H1 (cell line): ENCODE results near the gene ADA. TPM values are rescaled to one million over a fixed set of nuclear protein-coding genes. Genes with fewer than 3 reads are reported as not detected.

Experiments
- CTCF ChIA-PET: fragments of 300-600 bp; sonication (Branson Sonifier 250); formaldehyde crosslinking; loops from one replicate; lab custom pipeline; 2021; ENCODE audit not compliant: partially characterized antibody; lab: Charles Lee
- POLR2A ChIA-PET: fragments of 300-600 bp; sonication (Branson Sonifier 250); formaldehyde crosslinking; loops from one replicate; lab custom pipeline; 2021; ENCODE audit warnings: inconsistent platforms; ENCODE audit not compliant: partially characterized antibody; lab: Charles Lee
- DNase-seq, 2 experiments: peaks; one replicate each; pipeline versions ENCODE4 v3.0.0 to v3.0.0-alpha.2; 2010 to 2022; ENCODE audit warnings: low spot score in 2 of 2, low read depth in 1 of 2, mixed read lengths in 1 of 2
- FAIRE-seq: peaks from 2 replicates; lab custom pipeline; 2011; peaks lifted over from hg19 to GRCh38; lab: Jason Lieb, UNC
- H2AFZ ChIP-seq: 2 replicates; pipeline ENCODE4 v1.8.1; 2012; ENCODE audit warnings: low read length, inconsistent platforms
- H2AK5ac ChIP-seq: 2 replicates; pipeline ENCODE4 v1.6.1; 2013; ENCODE audit warnings: low read depth, low read length
- H2BK120ac ChIP-seq: replicated peaks from 2 replicates; pipeline ENCODE3; 2013; ENCODE audit warnings: low read depth, low read length, inconsistent platforms
- H2BK12ac ChIP-seq: 2 replicates; pipeline ENCODE4 v1.6.1; 2013; ENCODE audit warnings: low read depth, low read length
- H2BK15ac ChIP-seq: 2 replicates; pipeline ENCODE4 v1.6.1; 2013; ENCODE audit warnings: low read length
- H2BK20ac ChIP-seq: 2 replicates; pipeline ENCODE4 v1.6.1; 2013; ENCODE audit warnings: low read length
- H2BK5ac ChIP-seq: 2 replicates; pipeline ENCODE4 v1.6.1; 2013; ENCODE audit warnings: low read depth, low read length
- H3K14ac ChIP-seq: 2 replicates; pipeline ENCODE4 v1.6.1; 2013; ENCODE audit warnings: inconsistent platforms; ENCODE audit not compliant: insufficient read length
- H3K18ac ChIP-seq: 2 replicates; pipeline ENCODE4 v1.6.1; 2013; ENCODE audit warnings: low read length; ENCODE audit errors: extremely low read depth
- H3K23ac ChIP-seq: 2 replicates; pipeline ENCODE4 v1.6.1; 2013; ENCODE audit warnings: inconsistent platforms; ENCODE audit not compliant: insufficient read length
- H3K23me2 ChIP-seq: 2 replicates; pipeline ENCODE4 v1.6.1; 2013; ENCODE audit warnings: low read depth, low read length
- H3K27ac ChIP-seq: 2 replicates; pipeline ENCODE4 v1.6.1; 2011; ENCODE audit warnings: low read depth, low read length, inconsistent platforms
- H3K27me3 ChIP-seq, 4 experiments: replicated peaks in 1 of 4; 1 replicate in 1 of 4; 2 replicates in 3 of 4; pipeline versions ENCODE4 v1.6.1 to v1.8.1; 2011 to 2013; ENCODE audit warnings: low read length in 3 of 4, mild to moderate bottlenecking in 3 of 4, inconsistent platforms in 2 of 4, mixed read lengths in 2 of 4, moderate library complexity in 1 of 4; ENCODE audit not compliant: control insufficient read depth in 3 of 4, insufficient read depth in 3 of 4; ENCODE audit errors: extremely low read depth in 1 of 4
- H3K36me3 ChIP-seq, 4 experiments: 2 replicates each; pipeline versions ENCODE4 v1.6.1 to v1.8.1; 2011 to 2013; ENCODE audit warnings: mild to moderate bottlenecking in 4 of 4, low read length in 3 of 4, moderate library complexity in 2 of 4, control low read depth in 1 of 4, inconsistent platforms in 1 of 4; ENCODE audit not compliant: insufficient read depth in 4 of 4, control insufficient read depth in 2 of 4
- H3K4ac ChIP-seq: replicated peaks from 2 replicates; pipeline ENCODE3; 2013; ENCODE audit warnings: low read length, low read depth, mixed read lengths, inconsistent platforms; ENCODE audit not compliant: insufficient read length
- H3K4me1 ChIP-seq, 4 experiments: replicated peaks in 1 of 4; 1 replicate in 1 of 4; 2 replicates in 3 of 4; pipeline versions ENCODE4 v1.6.1 to v1.8.1; 2011 to 2013; ENCODE audit warnings: low read length in 3 of 4, inconsistent platforms in 2 of 4, mixed read lengths in 1 of 4; ENCODE audit not compliant: insufficient read depth in 4 of 4, control insufficient read depth in 3 of 4
- H3K4me2 ChIP-seq, 2 experiments: 2 replicates each; pipeline versions ENCODE4 v1.6.1 to v1.8.1; 2011 to 2013; ENCODE audit warnings: low read depth in 2 of 2, low read length in 2 of 2, control low read depth in 1 of 2, inconsistent platforms in 1 of 2, mild to moderate bottlenecking in 1 of 2; ENCODE audit not compliant: insufficient read depth in 1 of 2
- H3K4me3 ChIP-seq, 4 experiments: fragments of 200-600, 300-600 bp in 1 of 4; sonication (generic), shearing (Covaris generic), sonication (Bioruptor Twin) in 1 of 4; 2 replicates each; pipeline versions ENCODE4 v1.5.1 to v1.8.1; 2011 to 2016; ENCODE audit warnings: low read length in 4 of 4, low read depth in 3 of 4, control low read depth in 2 of 4, inconsistent platforms in 2 of 4, mild to moderate bottlenecking in 2 of 4, mixed read lengths in 1 of 4, moderate library complexity in 1 of 4; ENCODE audit not compliant: insufficient read depth in 2 of 4; ENCODE audit errors: extremely low read depth in 1 of 4
- H3K56ac ChIP-seq: replicated peaks from 2 replicates; pipeline ENCODE3; 2013; ENCODE audit warnings: low read depth, mild to moderate bottlenecking, mixed read lengths, low read length, inconsistent platforms; ENCODE audit not compliant: insufficient read length
- H3K79me1 ChIP-seq: 2 replicates; pipeline ENCODE4 v1.6.1; 2013; ENCODE audit warnings: low read depth, low read length, control low read depth
- H3K79me2 ChIP-seq, 2 experiments: 2 replicates each; pipeline versions ENCODE4 v1.6.1 to v1.8.1; 2012 to 2013; ENCODE audit warnings: low read length in 2 of 2, mild to moderate bottlenecking in 2 of 2, inconsistent platforms in 1 of 2; ENCODE audit not compliant: insufficient read depth in 2 of 2, control insufficient read depth in 1 of 2
- H3K9ac ChIP-seq, 4 experiments: replicated peaks in 1 of 4; 1 replicate in 1 of 4; 2 replicates in 3 of 4; pipeline versions ENCODE4 v1.6.1 to v1.8.1; 2011 to 2013; ENCODE audit warnings: low read depth in 3 of 4, low read length in 3 of 4, control low read depth in 2 of 4, mild to moderate bottlenecking in 2 of 4, moderate library complexity in 2 of 4, inconsistent platforms in 1 of 4; ENCODE audit errors: extremely low read depth in 1 of 4
- H3K9me3 ChIP-seq, 2 experiments: 2 replicates each; pipeline versions ENCODE4 v1.6.1 to v1.8.1; 2012 to 2013; ENCODE audit warnings: mild to moderate bottlenecking in 2 of 2, moderate library complexity in 2 of 2, control low read depth in 1 of 2, inconsistent platforms in 1 of 2, low read depth in 1 of 2, low read length in 1 of 2, mixed read lengths in 1 of 2; ENCODE audit not compliant: insufficient read depth in 2 of 2
- H4K20me1 ChIP-seq, 2 experiments: replicated peaks in 1 of 2; 2 replicates each; pipeline versions ENCODE3 to v1.8.1; 2011 to 2013; ENCODE audit warnings: inconsistent platforms in 2 of 2, low read length in 2 of 2, mild to moderate bottlenecking in 1 of 2; ENCODE audit not compliant: insufficient read depth in 2 of 2, control insufficient read depth in 1 of 2
- H4K5ac ChIP-seq: 2 replicates; pipeline ENCODE4 v1.6.1; 2013; ENCODE audit warnings: low read length, low read depth, mixed read lengths, inconsistent platforms; ENCODE audit not compliant: insufficient read length
- H4K8ac ChIP-seq: 2 replicates; pipeline ENCODE4 v1.8.0; 2013; ENCODE audit warnings: mild to moderate bottlenecking, moderate library complexity, low read length, inconsistent platforms; ENCODE audit not compliant: insufficient read depth; ENCODE audit errors: extremely low read depth
- H4K91ac ChIP-seq: replicated peaks from 2 replicates; pipeline ENCODE3; 2013; ENCODE audit warnings: low read length, mixed read lengths, inconsistent platforms; ENCODE audit not compliant: insufficient read length
- ATF2 ChIP-seq: IDR thresholded peaks from 2 replicates; pipeline ENCODE4 v1.6.1; 2012; ENCODE audit warnings: low read length, inconsistent platforms
- CHD1 ChIP-seq: IDR thresholded peaks from 2 replicates; pipeline ENCODE4 v1.6.1; 2012; ENCODE audit warnings: low read depth, low read length, improper control_type of control experiment
- FOSL1 ChIP-seq: IDR thresholded peaks from 2 replicates; pipeline ENCODE4 v1.6.1; 2011; ENCODE audit warnings: mild to moderate bottlenecking, low read depth, low read length, moderate library complexity; ENCODE audit not compliant: insufficient read depth
- SRF ChIP-seq: IDR thresholded peaks from 2 replicates; pipeline ENCODE4 v1.6.1; 2011; ENCODE audit warnings: mild to moderate bottlenecking, low read depth, low read length, moderate library complexity
- TCF12 ChIP-seq: IDR thresholded peaks from 2 replicates; pipeline ENCODE4 v1.6.1; 2011; ENCODE audit warnings: low read depth, mild to moderate bottlenecking, low read length
- WGBS, 2 experiments: shearing (Covaris generic) in 1 of 2; methylation state at CpG; one replicate each; pipeline versions ENCODE4 v1.1.6 to v1.1.7; 2013 to 2015; ENCODE audit warnings: low lambda C conversion rate in 2 of 2, mixed read lengths in 2 of 2, inconsistent platforms in 1 of 2, low coverage in 1 of 2, missing lambda C conversion rate in 1 of 2; ENCODE audit not compliant: insufficient replicate concordance in 2 of 2, insufficient coverage in 1 of 2, insufficient read length in 1 of 2; ENCODE audit errors: extremely low coverage in 1 of 2, missing lambda C conversion rate in 1 of 2; 5-methylcytosine and 5-hydroxymethylcytosine counted together
- polyA plus RNA-seq, 7 experiments: library from polyadenylated mRNA; depleted of rRNA in 3 of 7; stranded (reverse) in 5 of 7; unstranded in 2 of 7; fragments of >200 nt in 5 of 7; fragments of 200-250 nt in 2 of 7; gene quantifications; 1 replicate in 5 of 7; 2 replicates in 1 of 7; 4 replicates in 1 of 7; pipeline versions ENCODE4 v1.2.1 to v1.2.3, GENCODE V29; 2011 to 2013; ENCODE audit warnings: missing spikeins in 2 of 7, mixed read lengths in 2 of 7
- total RNA-seq: library from RNA; stranded (reverse); fragmentation: NEBNext Ultra II Directional; extraction: Animal tissue kit (Norgen Biotek cat#: 25700); gene quantifications from 2 replicates; pipeline ENCODE4 v1.2.1, GENCODE V29; 2021

ADA gene
- total and polyA plus RNA-seq, 2 of the 8 experiments (the other 6 are each of a cell fraction or from before 2014, with no cell fraction given), result 19.9 to 32.8 TPM

GRCh38 chr20:44621939-44622338 lies 29.6 kb downstream of the ADA start:
- Histone ChIP-seq H3K23me2 (no peaks in the 10 kb centered on the region), H4K5ac (no peak overlapping the region), H2BK12ac (no peak overlapping the region), H3K14ac (no peak overlapping the region), H3K18ac (no peak overlapping the region), H3K4ac (no peak overlapping the region), H2AK5ac (no peak overlapping the region), H3K23ac (no peak overlapping the region), H3K4me3 (no peak overlapping the region), H2AFZ (no peak overlapping the region), H2BK20ac (no peak overlapping the region), H3K9me3 (no peaks in the 10 kb centered on the region), H3K27ac (no peak overlapping the region), H3K79me1 (no peaks in the 10 kb centered on the region), H3K36me3 (peaks cover 4 to 10% (median 7%) of the 10 kb centered on the region in 4 experiments; a peak in 5 of 8 replicates), H4K8ac (no peak overlapping the region), H3K4me1 (peaks cover 0 to 9% (median 4%) of the 10 kb centered on the region in 4 experiments; a peak in 5 of 7 replicates), H3K56ac (no peak overlapping the region), H2BK15ac (no peak overlapping the region), H2BK5ac (no peak overlapping the region), H3K4me2 (no peak overlapping the region), H3K79me2 (no peaks in the 10 kb centered on the region), H3K27me3 (peaks cover 0 to 3% (median 0%) of the 10 kb centered on the region in 4 experiments; a peak in 2 of 7 replicates), H4K20me1 (peaks cover 3 to 13% of the 10 kb centered on the region in 2 experiments), H4K91ac (no peak overlapping the region), H2BK120ac (no peak overlapping the region), H3K9ac (no peak overlapping the region)
- POLR2A ChIA-PET, result no interaction called here
- DNase-seq (no peak), FAIRE-seq (no peak)
- CTCF ChIA-PET, result interaction anchor here (0.7 kb wide), 1 partner anchor 62 kb away, joined by 3 read pairs; no protein-coding TSS in a partner anchor
- 88% methylated on average over 8 of the region's 8 CpGs; no CpG with 5 or more reads in 1 of the 2 experiments for WGBS, 2 experiments
- TF ChIP-seq FOSL1 (no peak), CHD1 (no peak), SRF (no peak), ATF2 (no peak), TCF12 (no peak)
